K562 (cell line): Measurements from ENCODE around the gene TSPAN12. TPM values are rescaled to one million over a fixed set of nuclear protein-coding genes. Genes with fewer than 3 reads are reported as not detected.

Experiments
- ATF7 ChIP-seq: fragments of 450-650 bp; IDR thresholded peaks from 2 replicates; pipeline ENCODE4 v1.7.1; 2014; ENCODE audit warnings: mild to moderate bottlenecking, moderate library complexity
- BDP1 ChIP-seq: IDR thresholded peaks from 3 replicates; pipeline ENCODE4 v1.6.1; 2011; ENCODE audit not compliant: insufficient read length, insufficient read depth
- CTCF ChIP-seq, 3 experiments: IDR thresholded peaks in 2 of 3; conservative IDR thresholded peaks in 1 of 3; 2 replicates each; pipeline ENCODE4 v1.5.1; 2011 to 2012; ENCODE audit warnings: low read length in 3 of 3, mild to moderate bottlenecking in 3 of 3, control low read depth in 2 of 3, improper control_type of control experiment in 1 of 3, inconsistent platforms in 1 of 3, low read depth in 1 of 3, mixed read lengths in 1 of 3, moderate library complexity in 1 of 3; ENCODE audit not compliant: insufficient read depth in 2 of 3
- E2F6 ChIP-seq, 2 experiments: IDR thresholded peaks; 2 replicates each; pipeline ENCODE4 v1.6.1; 2011; ENCODE audit warnings: borderline replicate concordance in 1 of 2, control low read depth in 1 of 2, low read depth in 1 of 2, low read length in 1 of 2, mild to moderate bottlenecking in 1 of 2, mixed read lengths in 1 of 2, moderate library complexity in 1 of 2; ENCODE audit not compliant: insufficient read depth in 1 of 2, insufficient read length in 1 of 2, poor library complexity in 1 of 2, severe bottlenecking in 1 of 2; ENCODE audit errors: extremely low read depth in 1 of 2
- FOXA3 ChIP-seq, 2 experiments: fragments of 450-650 bp in 1 of 2; sonication (generic) in 1 of 2; formaldehyde crosslinking; IDR thresholded peaks in 1 of 2; conservative IDR thresholded peaks in 1 of 2; 2 replicates each; pipeline versions ENCODE4 v1.4.0 to v1.8.0; 2020 to 2022; ENCODE audit warnings: mild to moderate bottlenecking in 2 of 2, missing genetic modification reagents in 1 of 2
- GABPB1 ChIP-seq: sonication (generic); formaldehyde crosslinking; IDR thresholded peaks from 2 replicates; pipeline ENCODE4 v1.8.0; 2022; ENCODE audit warnings: mild to moderate bottlenecking, missing genetic modification reagents
- GTF2B ChIP-seq: IDR thresholded peaks from 2 replicates; pipeline ENCODE4 v1.6.1; 2011; ENCODE audit not compliant: insufficient read length; ENCODE audit errors: extremely low read depth
- GTF2E2 ChIP-seq: fragments of 200-800 bp; sonication (Bioruptor generic); IDR thresholded peaks from 2 replicates; pipeline ENCODE4 v1.6.1; 2016; ENCODE audit warnings: missing genetic modification characterization, missing compliant biosample characterization
- HMGN3 ChIP-seq: IDR thresholded peaks from 2 replicates; pipeline ENCODE4 v1.6.1; 2011; ENCODE audit warnings: borderline replicate concordance, low read depth, mild to moderate bottlenecking, mixed read lengths, low read length; ENCODE audit not compliant: insufficient read length; ENCODE audit errors: extremely low read depth
- JUN ChIP-seq, 2 experiments: sonication (generic) in 1 of 2; formaldehyde crosslinking in 1 of 2; IDR thresholded peaks; 2 replicates each; pipeline versions ENCODE4 v1.6.1 to v1.8.0; 2012 to 2022; ENCODE audit warnings: borderline replicate concordance in 2 of 2, mild to moderate bottlenecking in 2 of 2, improper control_type of control experiment in 1 of 2, low read depth in 1 of 2, low read length in 1 of 2, missing genetic modification reagents in 1 of 2
- JUND ChIP-seq, 2 experiments: IDR thresholded peaks; 2 replicates in 1 of 2; 3 replicates in 1 of 2; pipeline ENCODE4 v1.6.1; 2011; ENCODE audit warnings: borderline replicate concordance in 2 of 2, low read depth in 2 of 2, low read length in 2 of 2, improper control_type of control experiment in 1 of 2, missing biosample characterization in 1 of 2, missing genetic modification characterization in 1 of 2, missing genetic modification reagents in 1 of 2
- MYC ChIP-seq, 2 experiments: fragments of 250-450 bp in 1 of 2; sonication (Bioruptor Pico) in 1 of 2; IDR thresholded peaks; 2 replicates each; pipeline versions ENCODE4 v1.5.1 to v1.6.1; 2012 to 2021; ENCODE audit warnings: low read depth in 2 of 2, borderline replicate concordance in 1 of 2, improper control_type of control experiment in 1 of 2, low read length in 1 of 2, mild to moderate bottlenecking in 1 of 2, moderate library complexity in 1 of 2
- NRF1 ChIP-seq, 2 experiments: fragments of 450-650 bp; IDR thresholded peaks in 1 of 2; conservative IDR thresholded peaks in 1 of 2; 2 replicates each; pipeline ENCODE4 v1.6.1; 2014; ENCODE audit warnings: mild to moderate bottlenecking in 2 of 2
- SAP30 ChIP-seq: fragments of 200-600 bp; sonication (generic); IDR thresholded peaks from 2 replicates; pipeline ENCODE4 v1.6.1; 2012; ENCODE audit warnings: borderline replicate concordance, low read depth, mild to moderate bottlenecking, moderate library complexity, low read length, control low read depth, inconsistent platforms; ENCODE audit not compliant: insufficient read depth, poor library complexity, severe bottlenecking
- TFAP4 ChIP-seq: sonication (generic); formaldehyde crosslinking; IDR thresholded peaks from 2 replicates; pipeline ENCODE4 v1.8.0; 2022; ENCODE audit warnings: missing genetic modification reagents, mild to moderate bottlenecking, moderate library complexity, borderline replicate concordance
- ZFPM2 ChIP-seq: fragments of 250-450 bp; sonication (Bioruptor Pico); IDR thresholded peaks from 2 replicates; pipeline ENCODE4 v1.5.1; 2022; ENCODE audit warnings: mild to moderate bottlenecking
- ZNF589 ChIP-seq: fragments of 200-800 bp; sonication (Bioruptor generic); IDR thresholded peaks from 2 replicates; pipeline ENCODE4 v1.6.1; 2016; ENCODE audit warnings: low read depth, missing genetic modification characterization, missing compliant biosample characterization
- ZZZ3 ChIP-seq: fragments of 450-650 bp; IDR thresholded peaks from 2 replicates; pipeline ENCODE4 v1.6.1; 2016; ENCODE audit warnings: antibody characterized with exemption, mild to moderate bottlenecking, moderate library complexity
- polyA plus RNA-seq, 8 experiments: library from polyadenylated mRNA; depleted of rRNA in 4 of 8; stranded (reverse) in 5 of 8; unstranded in 3 of 8; fragments of >200 nt; fragmentation: Nextera tagmentation in 2 of 8; fragmentation: Illumina TruSeq in 1 of 8; extraction: Ambion mirVana in 2 of 8; extraction: Trizol in 1 of 8; gene quantifications; 2 replicates each; pipeline versions ENCODE4 v1.2.1 to v1.2.3, GENCODE V29; 2011 to 2014; ENCODE audit warnings: inconsistent platforms in 1 of 8, missing spikeins in 1 of 8
- total RNA-seq, 7 experiments: library from RNA; depleted of rRNA in 6 of 7; stranded (reverse); fragments of >200 nt in 6 of 7; fragmentation: Illumina TruSeq in 2 of 7; extraction: Trizol in 2 of 7; gene quantifications; 2 replicates each; pipeline versions ENCODE4 v1.2.1 to v1.2.3, GENCODE V29; 2011 to 2021; ENCODE audit warnings: low replicate concordance in 1 of 7

TSPAN12 gene
- total and polyA plus RNA-seq, 9 of the 15 experiments (the other 6 are each of a cell fraction or from before 2014, with no cell fraction given): 0.13 to 1.7 (median 0.35) TPM; not detected in 1

DNA sequence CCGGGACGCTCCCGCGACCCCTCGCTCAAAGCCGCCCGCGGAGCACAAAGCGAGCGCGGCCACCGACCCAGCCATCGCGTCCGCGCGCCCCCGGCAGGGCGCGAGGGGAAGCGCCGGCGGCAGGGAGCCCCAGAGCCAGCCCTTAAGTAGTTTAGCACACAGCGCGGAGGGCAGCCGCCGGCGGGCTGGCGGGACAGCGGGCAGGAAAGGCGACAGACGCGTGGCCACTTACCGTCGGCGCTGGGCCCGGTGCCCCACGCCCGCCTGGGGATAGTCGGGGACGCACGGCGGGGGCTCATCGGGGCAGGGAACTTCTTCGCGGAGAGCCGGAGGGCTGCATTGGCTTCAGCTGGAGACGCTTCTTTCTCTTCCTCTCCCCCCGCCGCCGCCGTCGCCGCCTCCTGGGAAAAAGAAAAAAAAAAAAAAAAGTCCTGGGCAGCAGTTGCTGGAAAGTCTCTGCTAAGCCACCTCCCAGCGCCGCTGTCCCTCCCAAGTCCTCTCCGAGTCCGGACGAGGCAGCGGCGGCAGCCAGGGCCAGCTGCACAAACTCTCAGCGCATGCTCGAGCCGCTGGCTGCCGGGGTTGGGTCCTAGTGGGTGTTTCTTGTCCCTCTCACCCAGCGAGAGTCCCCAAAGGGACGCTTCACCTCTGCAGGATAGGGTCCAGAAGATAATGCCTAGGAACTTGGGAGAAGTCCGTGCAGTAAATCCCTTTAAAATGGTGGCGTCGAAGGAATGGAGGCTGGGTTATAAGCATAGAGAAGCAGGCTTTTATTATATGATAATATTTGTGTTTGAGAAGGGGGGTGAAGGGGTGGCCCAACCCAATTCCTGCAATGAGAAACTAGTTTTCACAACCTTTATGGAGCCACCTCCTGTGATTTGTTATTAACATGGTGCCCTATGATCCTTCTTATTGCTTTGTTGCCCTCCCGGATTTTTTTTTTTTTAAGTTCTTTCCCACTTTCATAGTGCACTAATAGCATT, at the start of gene TSPAN12 (continued):
- TF ChIP-seq JUN (IDR thresholded peaks at IDR 0.05; ENCODE audit: borderline replicate concordance, low read depth, low read length): no peak
- no peak for TF ChIP-seq JUN (CRISPR knock-in tag; IDR thresholded peaks at IDR 0.05; ENCODE audit: borderline replicate concordance)
- 0 out of 2 replicates have a peak, but pooled peaks have one; percentile 23 for TF ChIP-seq ATF7
- TF ChIP-seq HMGN3: peak; percentile 49
- no peak for TF ChIP-seq ZFPM2 (CRISPR knock-in tag)
- TF ChIP-seq MYC (IDR thresholded peaks at IDR 0.05; ENCODE audit: low read depth, low read length): no peak
- TF ChIP-seq MYC (CRISPR knock-in tag; IDR thresholded peaks at IDR 0.05; ENCODE audit: borderline replicate concordance, low read depth): no peak
- no peak for TF ChIP-seq SAP30
- no peak for TF ChIP-seq ZNF589
- TF ChIP-seq FOXA3 (CRISPR knock-in tag; conservative IDR thresholded peaks at IDR 0.05 in 1 of 2, IDR thresholded peaks at IDR 0.05 in 1 of 2): peak in 1 of 2 experiments; percentile 64; a peak in 1 of 4 replicates
- peak; percentile 58; the same call in 1 of the 2 replicates for TF ChIP-seq TFAP4 (CRISPR knock-in tag)
- TF ChIP-seq GTF2E2 (tag): no peak
- no peak for TF ChIP-seq ZZZ3
- TF ChIP-seq JUND (IDR thresholded peaks at IDR 0.05; ENCODE audit: borderline replicate concordance, low read depth, low read length): no peak
- no peak for TF ChIP-seq JUND (tag; IDR thresholded peaks at IDR 0.05; ENCODE audit: borderline replicate concordance, low read depth, low read length)
- TF ChIP-seq BDP1: no peak
- TF ChIP-seq NRF1 (conservative IDR thresholded peaks at IDR 0.05 in 1 of 2, IDR thresholded peaks at IDR 0.05 in 1 of 2): peak; percentile 96 to 97
- peak; percentile 64 to 89 for TF ChIP-seq E2F6 (IDR thresholded peaks at IDR 0.05; ENCODE audit: borderline replicate concordance in 1 of 2, extremely low read depth in 1 of 2, insufficient read depth in 1 of 2, insufficient read length in 1 of 2, low read depth in 1 of 2, low read length in 1 of 2, poor library complexity in 1 of 2, severe bottlenecking in 1 of 2)
- TF ChIP-seq GABPB1 (CRISPR knock-in tag): no peak
- no peak for TF ChIP-seq GTF2B
- peak; percentile 78 to 88 (median 78) for TF ChIP-seq CTCF (IDR thresholded peaks at IDR 0.05 in 2 of 3, conservative IDR thresholded peaks at IDR 0.05 in 1 of 3; ENCODE audit: insufficient read depth in 2 of 3, low read depth in 1 of 3, low read length in 3 of 3)
